OCI-LY7 (cell line): ENCODE results near the gene FYB2.

ENCODE experiments used
- CTCF ChIP-seq: fragments of 200-600 bp; sonication (generic); conservative IDR thresholded peaks from 2 replicates; pipeline ENCODE4 v1.5.1; 2014; ENCODE audit warnings: mild to moderate bottlenecking, antibody characterized with exemption, low read length, moderate library complexity, mixed read lengths
- EZH2phosphoT487 ChIP-seq: fragments of 200-600 bp; sonication (generic); IDR thresholded peaks from 2 replicates; pipeline ENCODE4 v1.6.1; 2018; ENCODE audit warnings: low read depth, borderline replicate concordance, mild to moderate bottlenecking, mixed run types, antibody characterized with exemption, low read length, moderate library complexity, mixed read lengths

GRCh38 chr1:56676571-56677035 is 142.6 kb downstream of the FYB2 start:
- no peak for TF ChIP-seq CTCF
- no peak for TF ChIP-seq EZH2phosphoT487
